HG02642 (cell line): Measurements from ENCODE around the gene NME5.
"Not testable (repeated sequence)": the region's sequence is repeated elsewhere in the genome, so short reads cannot be mapped to it uniquely, and the experiment has no call there.

Experiments used
- ATAC-seq: cut with Tn5 transposase; IDR thresholded peaks from one replicate; pipeline ENCODE4 v1.9.1; 2021; ENCODE audit warnings: mild to moderate bottlenecking; ENCODE audit not compliant: unreplicated experiment, poor library complexity

Gene NME5

DNA sequence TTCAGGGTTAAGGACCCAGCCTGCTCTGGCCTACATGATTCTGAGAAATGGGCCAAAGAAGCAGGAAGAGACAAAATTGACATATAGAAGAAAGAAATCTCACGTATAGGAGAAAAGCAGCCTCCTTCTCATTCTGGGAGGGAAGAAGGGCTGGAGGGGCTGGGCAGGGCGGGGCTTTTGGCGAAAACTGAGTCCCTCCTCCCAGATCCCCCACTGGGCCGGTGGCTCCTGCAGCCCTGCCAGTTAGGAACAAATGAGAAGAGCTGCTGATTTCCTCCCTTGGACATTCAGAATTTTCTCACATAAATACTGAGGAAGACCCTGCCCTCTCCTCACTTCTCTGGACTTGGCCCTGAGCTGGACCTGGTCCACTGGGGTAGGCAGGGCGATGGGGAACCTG, 55.5 kb downstream of the NME5 start, which contains the start of gene WNT8A:
Gene WNT8A, plus strand, starts transcription at position 332 of the 400 bp plus-strand sequence. CDS start 95 bp downstream, outside the sequence.
- ATAC-seq: no peak

DNA sequence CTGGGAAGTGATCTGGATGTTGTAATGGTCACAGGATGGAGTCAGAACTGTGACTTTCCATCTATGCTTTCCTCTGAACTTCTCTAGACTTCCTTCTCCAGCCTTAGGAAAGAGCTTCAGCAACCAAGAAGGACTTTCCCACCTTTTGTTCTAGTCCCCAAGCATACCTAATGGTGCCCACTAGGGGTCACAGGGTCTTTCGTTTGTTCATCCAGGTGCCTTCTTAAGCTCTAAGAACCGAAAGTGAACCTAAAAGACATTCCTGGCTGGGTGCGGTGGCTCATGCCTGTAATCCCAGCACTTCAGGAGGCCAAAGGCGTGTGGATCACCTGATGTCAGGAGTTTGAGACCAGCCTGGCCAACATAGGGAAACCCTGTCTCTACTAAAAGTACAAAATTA, 57.2 kb downstream of the NME5 start:
- no peak for ATAC-seq

DNA sequence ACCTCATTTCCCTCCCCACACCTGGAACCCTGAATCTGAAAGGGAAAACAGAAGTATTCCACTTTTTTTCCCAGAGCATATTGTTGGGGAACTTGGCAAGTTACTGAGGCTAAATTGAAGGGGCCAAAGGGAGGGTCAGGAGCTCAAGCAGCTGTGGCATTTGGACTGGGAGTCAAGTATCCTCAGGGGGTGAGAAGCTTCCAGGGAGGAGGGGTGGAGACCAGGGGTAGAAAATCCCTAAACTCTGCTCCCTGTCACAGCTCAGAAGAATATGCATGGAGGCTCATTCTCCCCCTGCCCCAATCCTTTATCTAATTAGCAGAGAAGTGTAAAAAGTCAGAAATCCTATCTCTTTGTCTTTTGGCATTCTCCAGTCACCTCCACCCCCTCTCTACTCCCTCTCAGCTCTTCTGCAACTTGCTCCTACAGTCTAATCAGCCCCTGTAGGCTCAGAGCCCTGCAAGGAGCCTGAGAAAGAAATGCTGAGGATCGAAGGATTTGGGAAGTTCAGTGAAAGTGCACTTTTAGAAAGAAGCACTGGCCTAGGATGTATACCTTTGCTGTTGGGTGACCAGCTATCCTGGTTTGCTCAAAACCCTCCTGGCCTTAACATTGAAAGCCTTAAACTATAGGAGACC, 61.1 kb downstream of the NME5 start:
- ATAC-seq: no peak

GRCh38 chr5:138077064-138077696, 62.0 kb downstream of the NME5 start:
- ATAC-seq: no peak

- ATAC-seq: not testable (repeated sequence)
Observed at GRCh38 chr5:138070026-138070425, 69.2 kb downstream of the NME5 start.

GRCh38 chr5:138068742-138069600, 70.3 kb downstream of the NME5 start:
- no peak for ATAC-seq

DNA sequence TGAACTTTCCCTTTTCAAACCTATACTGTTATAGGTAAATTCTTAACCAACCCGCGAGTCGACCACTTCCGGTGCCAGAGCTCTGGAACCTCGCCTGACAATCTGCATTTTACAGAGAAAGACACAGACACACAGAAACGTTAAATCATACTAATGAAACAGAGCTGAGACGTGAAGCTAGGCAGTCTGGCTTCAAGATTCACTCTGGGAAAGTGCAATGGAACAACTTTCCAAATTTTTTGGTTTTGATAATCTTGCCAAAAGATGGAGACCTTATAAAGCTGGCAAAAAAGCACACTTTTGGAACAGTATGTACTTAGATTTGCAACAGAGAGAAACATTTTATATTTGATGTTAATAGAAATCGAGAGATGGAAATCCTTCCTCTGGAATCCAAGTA, 71.3 kb downstream of the NME5 start:
- ATAC-seq: no peak
